IMR-90 (cell line): ENCODE results near the gene TEX261. TPM values are rescaled to one million over a fixed set of nuclear protein-coding genes. Genes with fewer than 3 reads are reported as not detected.

Experiments used
- ATAC-seq: fragments of 200-7000 bp; cut with Tn5 transposase; 2 replicates; pipeline ENCODE4 v1.9.1; 2020; ENCODE audit warnings: low read depth, mild to moderate bottlenecking, moderate library complexity
- BruUV-seq: library from RNA; stranded (reverse); fragments of 400-500 nt; replicated peaks from 2 replicates; lab custom pipeline; 2021; lab: Mats Ljungman, UMichigan
- CTCF ChIA-PET: fragments of 300-600 bp; formaldehyde crosslinking; extraction: SDS; loops from one replicate; lab custom pipeline; 2021; ENCODE audit warnings: antibody characterized with exemption; lab: Yijun Ruan, JAX
- POLR2A ChIA-PET: fragments of 300-600 bp; sonication (Branson Sonifier 250); formaldehyde crosslinking; loops from one replicate; lab custom pipeline; 2022; ENCODE audit warnings: antibody characterized with exemption; ENCODE audit not compliant: unreplicated experiment; lab: Charles Lee
- DNase-seq: peaks from one replicate; pipeline ENCODE4 v3.0.0; 2013
- H2AFZ ChIP-seq: replicated peaks from 2 replicates; pipeline ENCODE3; 2013; ENCODE audit warnings: low read length, mild to moderate bottlenecking; ENCODE audit not compliant: poor library complexity
- H2AK5ac ChIP-seq: 2 replicates; pipeline ENCODE4 v1.6.1; 2013; ENCODE audit warnings: low read depth, low read length, inconsistent platforms
- H2AK9ac ChIP-seq: replicated peaks from 2 replicates; pipeline ENCODE3; 2013; ENCODE audit warnings: mild to moderate bottlenecking, low read depth, low read length, moderate library complexity; ENCODE audit not compliant: poor library complexity
- H2BK120ac ChIP-seq: 2 replicates; pipeline ENCODE4 v1.6.1; 2013; ENCODE audit warnings: low read depth, low read length, inconsistent platforms
- H2BK15ac ChIP-seq: 3 replicates; pipeline ENCODE4 v1.6.1; 2013; ENCODE audit warnings: low read depth, low read length, inconsistent platforms
- H2BK20ac ChIP-seq: 2 replicates; pipeline ENCODE4 v1.6.1; 2013; ENCODE audit warnings: low read depth, mild to moderate bottlenecking, inconsistent platforms, low read length, moderate library complexity
- H2BK5ac ChIP-seq: 2 replicates; pipeline ENCODE4 v1.6.1; 2013; ENCODE audit warnings: mild to moderate bottlenecking, low read depth, low read length, inconsistent platforms; ENCODE audit not compliant: poor library complexity, severe bottlenecking
- H3K14ac ChIP-seq: replicated peaks from 2 replicates; pipeline ENCODE4 v1.6.1; 2013; ENCODE audit warnings: low read depth, low read length, inconsistent platforms
- H3K18ac ChIP-seq: 2 replicates; pipeline ENCODE4 v1.6.1; 2013; ENCODE audit warnings: low read depth, low read length, control low read depth
- H3K23ac ChIP-seq: 2 replicates; pipeline ENCODE4 v1.6.1; 2013; ENCODE audit warnings: low read depth, low read length, inconsistent platforms
- H3K27ac ChIP-seq: 2 replicates; pipeline ENCODE4 v1.5.1; 2013; ENCODE audit warnings: mild to moderate bottlenecking, control low read depth, low read length; ENCODE audit not compliant: insufficient read depth
- H3K27me3 ChIP-seq: 2 replicates; pipeline ENCODE4 v1.6.1; 2013; ENCODE audit warnings: low read length; ENCODE audit not compliant: control insufficient read depth, insufficient read depth
- H3K36me3 ChIP-seq: 2 replicates; pipeline ENCODE4 v1.6.1; 2013; ENCODE audit warnings: low read length, mixed read lengths; ENCODE audit not compliant: control insufficient read depth, insufficient read depth
- H3K4ac ChIP-seq: 2 replicates; pipeline ENCODE4 v1.6.1; 2013; ENCODE audit warnings: low read depth, low read length, inconsistent platforms
- H3K4me1 ChIP-seq: 2 replicates; pipeline ENCODE4 v1.6.1; 2013; ENCODE audit warnings: low read length, mixed read lengths; ENCODE audit not compliant: control insufficient read depth, insufficient read depth
- H3K4me2 ChIP-seq: 2 replicates; pipeline ENCODE4 v1.6.1; 2013; ENCODE audit warnings: low read depth, mild to moderate bottlenecking, control low read depth, low read length, moderate library complexity
- H3K4me3 ChIP-seq: 2 replicates; pipeline ENCODE4 v1.5.1; 2013; ENCODE audit warnings: low read depth, mild to moderate bottlenecking, control low read depth, low read length, moderate library complexity; ENCODE audit not compliant: insufficient read depth
- H3K56ac ChIP-seq: 2 replicates; pipeline ENCODE4 v1.6.1; 2013; ENCODE audit warnings: low read length, inconsistent platforms; ENCODE audit not compliant: insufficient read depth; ENCODE audit errors: extremely low read depth
- H3K79me1 ChIP-seq, 2 experiments: 2 replicates each; pipeline ENCODE4 v1.6.1; 2013; ENCODE audit warnings: low read length in 2 of 2, inconsistent platforms in 1 of 2, low read depth in 1 of 2
- H3K9ac ChIP-seq: 2 replicates; pipeline ENCODE4 v1.6.1; 2013; ENCODE audit warnings: low read depth, low read length, control low read depth
- H3K9me1 ChIP-seq: 2 replicates; pipeline ENCODE4 v1.6.1; 2013; ENCODE audit warnings: low read length, inconsistent platforms; ENCODE audit not compliant: insufficient read depth
- H3K9me3 ChIP-seq: 2 replicates; pipeline ENCODE4 v1.6.1; 2013; ENCODE audit warnings: low read length; ENCODE audit not compliant: control insufficient read depth, insufficient read depth
- H4K20me1 ChIP-seq: 2 replicates; pipeline ENCODE4 v1.6.1; 2013; ENCODE audit warnings: low read length, inconsistent platforms; ENCODE audit not compliant: insufficient read depth
- H4K5ac ChIP-seq: 2 replicates; pipeline ENCODE4 v1.6.1; 2013; ENCODE audit warnings: mild to moderate bottlenecking, low read depth, low read length, control low read depth
- H4K8ac ChIP-seq, 2 experiments: 2 replicates each; pipeline ENCODE4 v1.6.1; 2013; ENCODE audit warnings: low read depth in 2 of 2, low read length in 2 of 2, control low read depth in 1 of 2, inconsistent platforms in 1 of 2
- H4K91ac ChIP-seq: 2 replicates; pipeline ENCODE4 v1.6.1; 2013; ENCODE audit warnings: low read depth, low read length, inconsistent platforms; ENCODE audit not compliant: insufficient read depth
- BHLHE40 ChIP-seq: fragments of 150-350 bp; IDR thresholded peaks from 2 replicates; pipeline ENCODE4 v1.6.1; 2016; ENCODE audit warnings: mild to moderate bottlenecking, low read depth, low read length
- CHD1 ChIP-seq: IDR thresholded peaks from 2 replicates; pipeline ENCODE4 v1.6.1; 2012; ENCODE audit warnings: low read depth, low read length, improper control_type of control experiment
- MAFK ChIP-seq: IDR thresholded peaks from 2 replicates; pipeline ENCODE4 v1.6.1; 2012; ENCODE audit warnings: low read depth, low read length, improper control_type of control experiment
- MAZ ChIP-seq: IDR thresholded peaks from 2 replicates; pipeline ENCODE4 v1.6.1; 2012; ENCODE audit warnings: low read depth, mild to moderate bottlenecking, low read length, improper control_type of control experiment, moderate library complexity, borderline replicate concordance
- MXI1 ChIP-seq: IDR thresholded peaks from 2 replicates; pipeline ENCODE4 v1.6.1; 2012; ENCODE audit warnings: low read depth, mild to moderate bottlenecking, low read length, moderate library complexity, borderline replicate concordance
- NFE2L2 ChIP-seq: fragments of 150-350 bp; IDR thresholded peaks from 2 replicates; pipeline ENCODE4 v1.6.1; 2016; ENCODE audit warnings: low read depth, mild to moderate bottlenecking, low read length
- POLR2A ChIP-seq: IDR thresholded peaks from 2 replicates; pipeline ENCODE4 v1.6.1; 2012; ENCODE audit warnings: mild to moderate bottlenecking, low read depth, low read length
- RCOR1 ChIP-seq: IDR thresholded peaks from 2 replicates; pipeline ENCODE4 v1.6.1; 2012; ENCODE audit warnings: mild to moderate bottlenecking, low read length, improper control_type of control experiment; ENCODE audit not compliant: insufficient replicate concordance
- RFX5 ChIP-seq: IDR thresholded peaks from 2 replicates; pipeline ENCODE4 v1.8.0; 2012; ENCODE audit warnings: low read depth, mild to moderate bottlenecking, low read length, moderate library complexity
- SMC3 ChIP-seq: fragments of 150-350 bp; IDR thresholded peaks from 2 replicates; pipeline ENCODE4 v1.6.1; 2016; ENCODE audit warnings: low read depth, mild to moderate bottlenecking, antibody characterized with exemption, low read length, moderate library complexity
- WGBS, 2 experiments: methylation state at CpG; one replicate each; pipeline versions ENCODE4 v1.1.5 to v1.1.7; 2013; ENCODE audit warnings: missing lambda C conversion rate in 2 of 2; ENCODE audit not compliant: insufficient read length in 1 of 2; ENCODE audit errors: extremely low coverage in 2 of 2; 5-methylcytosine and 5-hydroxymethylcytosine counted together
- dilution Hi-C: fragments of 300-500 bp; cut with HindIII; formaldehyde crosslinking; loops from one replicate; pipeline ENCODE4 v1.14.3; 2018; ENCODE audit warnings: low sequenced_read_pairs; ENCODE audit not compliant: unreplicated experiment
- in situ Hi-C: fragments of 300-500 bp; cut with MboI; formaldehyde crosslinking; loops from 3 replicates; pipeline ENCODE4 v1.14.3; 2019; ENCODE audit warnings: low sequenced_read_pairs, inconsistent platforms, mixed read lengths
- intact Hi-C: fragments of 100-400 bp; cut with micrococcal nuclease; formaldehyde crosslinking; loops from 2 replicates; pipeline ENCODE4 v1.10.0; 2022
- polyA plus RNA-seq, 3 experiments: library from polyadenylated mRNA; depleted of rRNA; stranded (reverse); fragments of >200 nt; gene quantifications; 2 replicates each; pipeline ENCODE4 v1.2.3, GENCODE V29; 2012; ENCODE audit warnings: low replicate concordance in 1 of 3
- total RNA-seq: library from RNA; depleted of rRNA; stranded (reverse); fragments of >200 nt; gene quantifications from 2 replicates; pipeline ENCODE4 v1.2.3, GENCODE V29; 2012
- TF ChIP-seq, protein P1 (sequence below): fragments of 150-350 bp; IDR thresholded peaks from 2 replicates; pipeline ENCODE4 v1.6.1; 2016; ENCODE audit warnings: low read depth, mild to moderate bottlenecking, low read length, moderate library complexity, borderline replicate concordance
- TF ChIP-seq, protein P2 (sequence below): conservative IDR thresholded peaks from 2 replicates; pipeline ENCODE4 v1.5.1; 2012; ENCODE audit warnings: mild to moderate bottlenecking, low read depth, low read length, improper control_type of control experiment

Gene TEX261
- total and polyA plus RNA-seq, 2 of the 4 experiments (the other 2 are of a cell fraction): 26.3 to 69.8 TPM

DNA sequence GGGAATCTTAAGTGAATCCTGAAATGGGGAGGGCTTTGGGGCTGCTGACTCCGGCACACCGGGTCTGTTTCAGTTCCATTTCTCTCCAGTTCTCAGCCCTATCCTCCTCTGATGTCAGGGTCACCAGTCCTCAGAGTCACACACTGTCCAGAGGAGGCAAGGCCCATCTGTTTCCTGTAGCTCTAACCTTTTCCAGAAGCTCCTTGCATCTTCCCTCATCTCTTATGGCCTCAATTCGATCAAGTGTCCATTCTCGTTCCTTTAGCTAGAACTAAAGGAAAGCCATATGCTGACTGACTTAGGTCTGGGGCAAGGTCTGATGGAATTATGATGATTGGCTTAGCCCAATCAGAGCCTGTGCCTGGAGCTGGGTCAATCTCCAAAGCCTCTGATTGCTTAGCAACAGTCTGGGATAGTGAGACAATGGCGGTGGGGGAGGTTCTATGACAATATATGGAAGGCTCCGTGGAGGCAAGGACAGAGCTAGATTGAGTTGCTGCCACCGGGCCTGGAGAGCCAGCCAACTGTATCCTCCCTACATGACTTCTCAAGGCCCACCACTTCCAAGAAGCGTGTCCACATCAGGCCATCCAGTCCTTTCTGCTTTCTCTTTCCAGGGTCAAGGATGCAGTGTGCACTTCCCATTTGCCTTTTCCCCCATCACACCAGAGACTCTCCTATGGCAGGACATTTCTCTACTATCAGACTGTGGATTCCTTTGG is 11.0 kb downstream of the TEX261 start:
- no peaks in the 10 kb centered on the region for H3K27me3 ChIP-seq
- DNase-seq (no peak), ATAC-seq (no peak)
- no peaks in the 10 kb centered on the region for H3K9me3 ChIP-seq
- H3K4ac ChIP-seq: no peak overlapping the region
- ChIA-PET POLR2A (no interaction called here), CTCF (no interaction called here)
- no peak overlapping the region for H4K5ac ChIP-seq
- no peak overlapping the region for H3K4me2 ChIP-seq
- dilution Hi-C loops: no loop called here
- no peak overlapping the region for H4K8ac ChIP-seq
- H3K14ac ChIP-seq: no peak overlapping the region
- no peak overlapping the region for H3K4me3 ChIP-seq
- in situ Hi-C loops: loop anchor here (10.0 kb wide), 1 partner anchor 689 kb away; the partner anchor contains the start of gene SNRPG
- H3K4me1 ChIP-seq: peaks cover under 1% of the 10 kb centered on the region; the same call in 1 of the 2 replicates
- no peak overlapping the region for H2AK5ac ChIP-seq
- no peak overlapping the region for H2AFZ ChIP-seq
- no peak overlapping the region for H3K9ac ChIP-seq
- 83% methylated on average over 2 of the region's 8 CpGs; no CpG with 5 or more reads in 1 of the 2 experiments for WGBS, 2 experiments
- no peak overlapping the region for H3K56ac ChIP-seq
- 0 out of 2 replicates have a peak, but pooled peaks cover 4% of the 10 kb centered on the region for H3K9me1 ChIP-seq
- intact Hi-C loops: no loop called here
- no peak overlapping the region for H2BK5ac ChIP-seq
- H3K79me1 ChIP-seq: no peaks in the 10 kb centered on the region; a peak in 1 of 4 replicates
- H3K27ac ChIP-seq: no peak overlapping the region
- peaks cover 25% of the 10 kb centered on the region for H3K36me3 ChIP-seq
- TF ChIP-seq MXI1: no peak
- no peak for TF ChIP-seq BHLHE40
- TF ChIP-seq CHD1: no peak
- TF ChIP-seq POLR2A: no peak
- no peak for TF ChIP-seq SMC3
- no peak for TF ChIP-seq NFE2L2
- no peak for TF ChIP-seq RCOR1
- TF ChIP-seq RFX5: no peak
- TF ChIP-seq, protein P1, sequence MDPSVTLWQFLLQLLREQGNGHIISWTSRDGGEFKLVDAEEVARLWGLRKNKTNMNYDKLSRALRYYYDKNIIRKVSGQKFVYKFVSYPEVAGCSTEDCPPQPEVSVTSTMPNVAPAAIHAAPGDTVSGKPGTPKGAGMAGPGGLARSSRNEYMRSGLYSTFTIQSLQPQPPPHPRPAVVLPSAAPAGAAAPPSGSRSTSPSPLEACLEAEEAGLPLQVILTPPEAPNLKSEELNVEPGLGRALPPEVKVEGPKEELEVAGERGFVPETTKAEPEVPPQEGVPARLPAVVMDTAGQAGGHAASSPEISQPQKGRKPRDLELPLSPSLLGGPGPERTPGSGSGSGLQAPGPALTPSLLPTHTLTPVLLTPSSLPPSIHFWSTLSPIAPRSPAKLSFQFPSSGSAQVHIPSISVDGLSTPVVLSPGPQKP: no peak
- TF ChIP-seq, protein P2, sequence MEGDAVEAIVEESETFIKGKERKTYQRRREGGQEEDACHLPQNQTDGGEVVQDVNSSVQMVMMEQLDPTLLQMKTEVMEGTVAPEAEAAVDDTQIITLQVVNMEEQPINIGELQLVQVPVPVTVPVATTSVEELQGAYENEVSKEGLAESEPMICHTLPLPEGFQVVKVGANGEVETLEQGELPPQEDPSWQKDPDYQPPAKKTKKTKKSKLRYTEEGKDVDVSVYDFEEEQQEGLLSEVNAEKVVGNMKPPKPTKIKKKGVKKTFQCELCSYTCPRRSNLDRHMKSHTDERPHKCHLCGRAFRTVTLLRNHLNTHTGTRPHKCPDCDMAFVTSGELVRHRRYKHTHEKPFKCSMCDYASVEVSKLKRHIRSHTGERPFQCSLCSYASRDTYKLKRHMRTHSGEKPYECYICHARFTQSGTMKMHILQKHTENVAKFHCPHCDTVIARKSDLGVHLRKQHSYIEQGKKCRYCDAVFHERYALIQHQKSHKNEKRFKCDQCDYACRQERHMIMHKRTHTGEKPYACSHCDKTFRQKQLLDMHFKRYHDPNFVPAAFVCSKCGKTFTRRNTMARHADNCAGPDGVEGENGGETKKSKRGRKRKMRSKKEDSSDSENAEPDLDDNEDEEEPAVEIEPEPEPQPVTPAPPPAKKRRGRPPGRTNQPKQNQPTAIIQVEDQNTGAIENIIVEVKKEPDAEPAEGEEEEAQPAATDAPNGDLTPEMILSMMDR: no peak
- TF ChIP-seq MAZ: no peak
- TF ChIP-seq MAFK: no peak
- peaks cover 5% of the 10 kb centered on the region; the same call in 1 of the 2 replicates for H4K20me1 ChIP-seq
- H2BK20ac ChIP-seq: no peak overlapping the region
- H2AK9ac ChIP-seq: no peak overlapping the region
- H2BK15ac ChIP-seq: no peak overlapping the region
- no peak overlapping the region for H3K18ac ChIP-seq
- no peak overlapping the region for H3K23ac ChIP-seq
- BruUV-seq: no TSS peak
- no peak overlapping the region for H4K91ac ChIP-seq
- no peak overlapping the region for H2BK120ac ChIP-seq
